NCI-H2081 (cell line): ENCODE data around the gene AARS2.
A peak's percentile ranks its signal among the peaks of the same experiment; 100 is the strongest.
"Not testable (repeated sequence)": the region's sequence is repeated elsewhere in the genome, so short reads cannot be mapped to it uniquely, and the experiment has no call there.

Experiments
- DNase-seq, 2 experiments: peaks; one replicate each; lab custom pipeline; 2025; lab: John Stamatoyannopoulos, UW

Gene AARS2

GRCh38 chr6:44312901-44313788 lies at the start of gene AARS2:
AARS2 (minus strand) TSS chr6:44313347; CDS start chr6:44313323, 24 bp downstream.
- peak; percentile 82 to 88 for DNase-seq

- DNase-seq: no peak
Measured at GRCh38 chr6:44361947-44362346, 48.8 kb upstream of the AARS2 start.

GRCh38 chr6:44359973-44360372 lies 46.8 kb upstream of the AARS2 start:
- no peak for DNase-seq

- DNase-seq: no peak
Measured at GRCh38 chr6:44356487-44356886, 43.3 kb upstream of the AARS2 start.

GRCh38 chr6:44355640-44356039 lies 42.5 kb upstream of the AARS2 start:
- DNase-seq: no peak

- DNase-seq: no peak
Measured at GRCh38 chr6:44353336-44353735, 40.2 kb upstream of the AARS2 start.

- no peak for DNase-seq
Measured at GRCh38 chr6:44352259-44352658, 39.1 kb upstream of the AARS2 start.

- not testable (repeated sequence) for DNase-seq
Measured at GRCh38 chr6:44350650-44350994, 37.5 kb upstream of the AARS2 start.

- no peak for DNase-seq
Measured at GRCh38 chr6:44349904-44350649, 36.9 kb upstream of the AARS2 start.

GRCh38 chr6:44346818-44347217 lies 33.7 kb upstream of the AARS2 start:
- not testable (repeated sequence) for DNase-seq

- no peak for DNase-seq
Measured at GRCh38 chr6:44342489-44342888, 29.3 kb upstream of the AARS2 start, which contains the start of gene SPATS1. SPATS1 (plus strand) TSS chr6:44342650; CDS start chr6:44343096, 446 bp downstream.

- peak; percentile 14 to 32 for DNase-seq
Measured at GRCh38 chr6:44342052-44342451, 28.9 kb upstream of the AARS2 start.

- DNase-seq: no peak
Measured at GRCh38 chr6:44341095-44341890, 28.1 kb upstream of the AARS2 start.

- no peak for DNase-seq
Measured at GRCh38 chr6:44339763-44340625, 26.8 kb upstream of the AARS2 start.

GRCh38 chr6:44339301-44339700 lies 26.2 kb upstream of the AARS2 start:
- no peak for DNase-seq

- DNase-seq: peak; percentile 68 to 71
Measured at GRCh38 chr6:44338228-44339122, 25.3 kb upstream of the AARS2 start.

GRCh38 chr6:44335631-44336030 lies 22.5 kb upstream of the AARS2 start:
- no peak for DNase-seq

- DNase-seq: no peak
Measured at GRCh38 chr6:44333942-44334341, 20.8 kb upstream of the AARS2 start.

GRCh38 chr6:44333273-44333919 lies 20.2 kb upstream of the AARS2 start:
- DNase-seq: no peak

GRCh38 chr6:44332585-44332984 lies 19.4 kb upstream of the AARS2 start:
- no peak for DNase-seq
